Measurements from ENCODE around the gene UCN. TPM values are rescaled to one million over a fixed set of nuclear protein-coding genes. Genes with fewer than 3 reads are reported as not detected.

Gene UCN
- total and polyA plus RNA-seq, 10 of the 15 experiments (the other 5 are each of a cell fraction or from before 2014, with no cell fraction given), result 0.10 to 3.8 (median 1.1) TPM; not detected in 1

DNA sequence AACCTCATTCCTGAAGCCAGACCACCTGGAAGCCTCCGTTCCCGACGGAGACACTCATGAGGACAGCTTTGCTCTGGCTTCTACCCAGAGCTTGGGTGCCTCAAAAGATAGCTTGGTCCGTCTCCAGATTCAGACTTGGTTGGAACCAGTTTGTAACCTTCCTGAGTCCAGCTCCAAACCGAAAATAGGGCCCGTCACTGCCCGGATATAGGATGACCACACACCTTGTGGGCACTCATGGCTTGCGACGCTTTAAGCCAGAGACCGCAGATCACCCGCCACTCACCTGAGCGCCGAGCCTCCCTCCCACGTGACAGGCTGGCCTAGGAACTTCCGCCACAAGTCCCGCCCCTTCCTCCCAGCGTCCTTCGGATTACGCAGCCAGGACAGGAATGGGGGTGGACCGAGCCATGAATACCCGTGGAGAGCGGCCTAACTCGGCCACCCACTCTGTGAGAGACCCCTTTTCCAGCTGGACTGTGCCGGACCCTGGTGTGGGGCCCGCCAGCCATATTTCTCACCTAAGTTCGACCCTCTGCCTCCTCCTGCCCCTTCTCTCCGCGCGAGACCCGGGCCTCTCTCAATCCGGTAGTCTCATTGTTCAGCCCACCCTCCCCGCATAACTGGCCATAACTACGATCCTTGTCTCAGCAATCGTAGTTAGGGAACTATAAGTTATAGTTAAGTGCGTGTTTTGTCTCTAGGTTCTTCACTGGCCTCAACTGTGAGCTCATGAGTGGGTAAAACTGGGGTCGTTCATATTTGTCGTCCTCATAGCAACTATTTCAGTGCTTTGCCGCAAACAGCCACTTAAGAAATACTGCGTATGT is 14.7 kb upstream of the UCN start, which contains the start of gene MPV17 (continued):
- TF ChIP-seq, protein P1, sequence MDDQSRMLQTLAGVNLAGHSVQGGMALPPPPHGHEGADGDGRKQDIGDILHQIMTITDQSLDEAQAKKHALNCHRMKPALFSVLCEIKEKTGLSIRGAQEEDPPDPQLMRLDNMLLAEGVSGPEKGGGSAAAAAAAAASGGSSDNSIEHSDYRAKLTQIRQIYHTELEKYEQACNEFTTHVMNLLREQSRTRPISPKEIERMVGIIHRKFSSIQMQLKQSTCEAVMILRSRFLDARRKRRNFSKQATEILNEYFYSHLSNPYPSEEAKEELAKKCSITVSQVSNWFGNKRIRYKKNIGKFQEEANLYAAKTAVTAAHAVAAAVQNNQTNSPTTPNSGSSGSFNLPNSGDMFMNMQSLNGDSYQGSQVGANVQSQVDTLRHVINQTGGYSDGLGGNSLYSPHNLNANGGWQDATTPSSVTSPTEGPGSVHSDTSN (IDR thresholded peaks at IDR 0.05; ENCODE audit: insufficient replicate concordance, low read depth, low read length), result peak; percentile 89
- TF ChIP-seq SMAD5 (IDR thresholded peaks at IDR 0.05; ENCODE audit: low read depth) (peak; percentile 95), POLR2AphosphoS2 (IDR thresholded peaks at IDR 0.05; ENCODE audit: low read depth, low read length) (peak; percentile 97), ZNF24 (IDR thresholded peaks at IDR 0.05) (no peak), TCF12 (IDR thresholded peaks at IDR 0.05; ENCODE audit: low read depth, low read length) (no peak), SMARCA5 (IDR thresholded peaks at IDR 0.05) (no peak), JUND (IDR thresholded peaks at IDR 0.05; ENCODE audit: low read depth, low read length) (0 out of 2 replicates have a peak, but pooled peaks have one; percentile 3), POLR2A (IDR thresholded peaks at IDR 0.05; ENCODE audit: low read depth, low read length) (peak; percentile 95)
- TF ChIP-seq, protein P2, sequence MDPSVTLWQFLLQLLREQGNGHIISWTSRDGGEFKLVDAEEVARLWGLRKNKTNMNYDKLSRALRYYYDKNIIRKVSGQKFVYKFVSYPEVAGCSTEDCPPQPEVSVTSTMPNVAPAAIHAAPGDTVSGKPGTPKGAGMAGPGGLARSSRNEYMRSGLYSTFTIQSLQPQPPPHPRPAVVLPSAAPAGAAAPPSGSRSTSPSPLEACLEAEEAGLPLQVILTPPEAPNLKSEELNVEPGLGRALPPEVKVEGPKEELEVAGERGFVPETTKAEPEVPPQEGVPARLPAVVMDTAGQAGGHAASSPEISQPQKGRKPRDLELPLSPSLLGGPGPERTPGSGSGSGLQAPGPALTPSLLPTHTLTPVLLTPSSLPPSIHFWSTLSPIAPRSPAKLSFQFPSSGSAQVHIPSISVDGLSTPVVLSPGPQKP (IDR thresholded peaks at IDR 0.05; ENCODE audit: low read depth, low read length), result no peak

All from GM12878 (cell line).